ENCODE measurements around the gene DNALI1. TPM values are rescaled to one million over a fixed set of nuclear protein-coding genes. Genes with fewer than 3 reads are reported as not detected.

DNALI1 gene
- total RNA-seq, 1 experiment from 2014 or later: not detected

DNA sequence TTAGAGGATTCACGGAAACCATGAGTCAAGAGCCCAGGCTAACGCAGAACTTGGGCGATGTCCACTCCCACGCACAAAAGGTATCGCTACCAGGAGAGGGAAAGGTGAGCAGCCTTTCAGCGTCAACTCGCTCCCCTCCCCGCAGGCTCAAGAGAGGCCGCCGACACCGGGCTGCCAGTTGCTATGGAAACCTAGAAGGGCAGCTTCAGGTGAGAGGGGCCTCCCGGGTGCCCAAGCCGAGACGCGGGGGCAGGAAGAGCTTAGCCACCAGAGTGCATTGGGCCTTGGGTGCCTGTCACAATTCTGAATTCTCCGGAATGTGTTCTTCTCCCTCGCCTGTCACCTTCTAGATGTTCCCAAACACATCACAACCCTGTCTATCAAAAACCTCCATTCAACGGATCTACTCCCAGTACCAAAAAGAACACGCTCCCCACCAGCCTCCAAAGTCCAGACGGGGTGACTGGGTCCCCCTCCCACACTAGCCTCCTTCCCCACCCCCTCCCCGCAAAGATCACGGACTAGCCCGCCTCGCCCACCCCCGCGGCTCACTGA is 42.9 kb upstream of the DNALI1 start:
- no TSS peak for BruUV-seq (replicated peaks)
- Histone ChIP-seq H3K4me1 (ENCODE audit: insufficient read depth, low read length) (peaks cover 19% of the 10 kb centered on the region), H3K9ac (ENCODE audit: low read length) (peak overlapping the region; percentile 80), H3F3A (ENCODE audit: low read length, unreplicated experiment) (peaks cover 4% of the 10 kb centered on the region), H3K9me3 (ENCODE audit: low read length) (no peaks in the 10 kb centered on the region), H3K27ac (ENCODE audit: low read length) (peak overlapping the region; percentile 76; the same call in 1 of the 2 replicates), H4K20me1 (ENCODE audit: low read length) (0 out of 2 replicates have a peak, but pooled peaks cover 7% of the 10 kb centered on the region), H3K27me3 (ENCODE audit: low read length) (no peaks in the 10 kb centered on the region), H3K4me3 (ENCODE audit: low read length) (peak overlapping the region; percentile 79), H3K4me2 (ENCODE audit: low read length) (peak overlapping the region; percentile 93), H2AFZ (ENCODE audit: low read length) (peak overlapping the region; percentile 76), H3K79me2 (ENCODE audit: low read length) (peaks cover 38% of the 10 kb centered on the region), H3K9me2 (replicated peaks; ENCODE audit: low read length) (no peaks in the 10 kb centered on the region), H3K36me3 (ENCODE audit: low read depth, low read length) (peaks cover 9% of the 10 kb centered on the region)
- POLR2A ChIA-PET (ENCODE audit: unreplicated experiment): interaction anchor here (0.6 to 0.7 kb wide), 2 partner anchors 15 to 177 kb away, joined by 8 to 25 read pairs; a partner anchor contains a TSS
- intact Hi-C loops (cut with micrococcal nuclease): loop anchor here (1.0 to 2.0 kb wide), 3 partner anchors 15 to 35 kb away; no protein-coding TSS in a partner anchor
- CTCF ChIA-PET: interaction anchor here (0.6 to 1.7 kb wide), 3 partner anchors 27 to 226 kb away, joined by 4 to 10 read pairs (median 4); partner anchors contain the start of gene SNIP1
- DNase-seq (peak; percentile 32), ATAC-seq (peak; percentile 15)
- TF ChIP-seq EZH2phosphoT487 (IDR thresholded peaks at IDR 0.05; ENCODE audit: borderline replicate concordance, low read length) (no peak), EZH2 (IDR thresholded peaks at IDR 0.05; ENCODE audit: low read length, unreplicated experiment) (no peak)
- TF ChIP-seq, protein P1, sequence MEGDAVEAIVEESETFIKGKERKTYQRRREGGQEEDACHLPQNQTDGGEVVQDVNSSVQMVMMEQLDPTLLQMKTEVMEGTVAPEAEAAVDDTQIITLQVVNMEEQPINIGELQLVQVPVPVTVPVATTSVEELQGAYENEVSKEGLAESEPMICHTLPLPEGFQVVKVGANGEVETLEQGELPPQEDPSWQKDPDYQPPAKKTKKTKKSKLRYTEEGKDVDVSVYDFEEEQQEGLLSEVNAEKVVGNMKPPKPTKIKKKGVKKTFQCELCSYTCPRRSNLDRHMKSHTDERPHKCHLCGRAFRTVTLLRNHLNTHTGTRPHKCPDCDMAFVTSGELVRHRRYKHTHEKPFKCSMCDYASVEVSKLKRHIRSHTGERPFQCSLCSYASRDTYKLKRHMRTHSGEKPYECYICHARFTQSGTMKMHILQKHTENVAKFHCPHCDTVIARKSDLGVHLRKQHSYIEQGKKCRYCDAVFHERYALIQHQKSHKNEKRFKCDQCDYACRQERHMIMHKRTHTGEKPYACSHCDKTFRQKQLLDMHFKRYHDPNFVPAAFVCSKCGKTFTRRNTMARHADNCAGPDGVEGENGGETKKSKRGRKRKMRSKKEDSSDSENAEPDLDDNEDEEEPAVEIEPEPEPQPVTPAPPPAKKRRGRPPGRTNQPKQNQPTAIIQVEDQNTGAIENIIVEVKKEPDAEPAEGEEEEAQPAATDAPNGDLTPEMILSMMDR (conservative IDR thresholded peaks at IDR 0.05; ENCODE audit: low read depth, low read length): no peak

DNA sequence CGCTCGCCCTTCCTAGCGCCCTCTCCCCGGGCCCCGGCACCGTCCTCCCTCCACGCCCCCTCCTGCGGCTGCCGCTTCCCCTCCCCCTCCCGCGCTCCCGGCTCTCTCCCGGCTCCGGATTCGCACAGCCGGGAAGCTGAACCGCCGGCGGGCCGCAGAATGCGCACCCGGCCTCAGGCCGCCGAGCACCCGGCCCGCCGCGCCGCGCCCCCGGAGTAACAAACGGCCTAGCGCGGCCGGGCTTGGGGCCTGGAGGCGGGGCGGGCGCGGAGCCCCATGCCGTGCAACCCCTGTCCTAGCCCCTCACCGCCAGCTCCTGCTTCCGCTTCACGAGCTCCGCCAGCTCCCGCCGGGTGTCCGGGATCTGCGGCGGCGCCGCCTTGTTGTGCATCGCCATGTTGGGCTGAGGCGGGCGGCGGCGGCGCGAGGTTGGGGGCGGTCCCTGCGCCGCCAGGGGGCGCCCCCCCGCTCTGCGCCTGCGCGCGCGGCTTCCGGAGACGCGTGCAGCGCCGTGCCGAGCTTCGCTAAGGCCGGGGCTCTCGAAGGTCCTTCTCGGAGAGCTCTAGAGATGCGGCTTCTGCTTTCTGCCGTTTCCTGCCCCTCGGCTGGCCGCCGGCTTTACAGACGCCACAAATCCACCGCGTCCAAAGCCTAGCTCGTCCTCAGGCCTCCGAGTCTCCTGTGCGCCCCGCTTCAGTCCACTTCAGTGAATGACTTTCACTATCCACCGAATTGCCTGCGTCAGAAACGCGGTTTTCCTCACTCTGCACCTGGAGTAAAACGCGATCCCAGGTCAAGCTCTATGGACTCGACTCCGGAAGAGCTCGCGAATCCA is 42.2 kb upstream of the DNALI1 start, which contains the start of gene MEAF6:
Gene MEAF6, minus strand, starts transcription at position 417 of the 835 bp plus-strand sequence. Its CDS starts 20 bp downstream, at position 397.
- ChIA-PET POLR2A (ENCODE audit: unreplicated experiment) (interaction anchor here (0.5 to 0.7 kb wide), 6 partner anchors 15 to 919 kb away, joined by 3 to 25 read pairs (median 6); a partner anchor contains a TSS), CTCF (interaction anchor here (0.6 to 1.7 kb wide), 5 partner anchors 15 to 225 kb away, joined by 3 to 10 read pairs (median 4); partner anchors contain the start of gene SNIP1)
- BruUV-seq (replicated peaks): no TSS peak
- Histone ChIP-seq H4K20me1 (ENCODE audit: low read length) (0 out of 2 replicates have a peak, but pooled peaks cover 5% of the 10 kb centered on the region), H3K36me3 (ENCODE audit: low read depth, low read length) (peaks cover 5% of the 10 kb centered on the region; the same call in 1 of the 2 replicates), H3K27ac (ENCODE audit: low read length) (peak within 1 kb of the TSS; percentile 76), H3K9me3 (ENCODE audit: low read length) (no peaks in the 10 kb centered on the region), H3K4me3 (ENCODE audit: low read length) (peak within 1 kb of the TSS; percentile 79), H3F3A (ENCODE audit: low read length, unreplicated experiment) (no peaks in the 10 kb centered on the region), H3K4me2 (ENCODE audit: low read length) (peak within 1 kb of the TSS; percentile 93), H2AFZ (ENCODE audit: low read length) (peak within 1 kb of the TSS; percentile 76), H3K27me3 (ENCODE audit: low read length) (no peaks in the 10 kb centered on the region), H3K9ac (ENCODE audit: low read length) (peak within 1 kb of the TSS; percentile 80), H3K4me1 (ENCODE audit: insufficient read depth, low read length) (peaks cover 19% of the 10 kb centered on the region), H3K79me2 (ENCODE audit: low read length) (peaks cover 35% of the 10 kb centered on the region), H3K9me2 (replicated peaks; ENCODE audit: low read length) (no peaks in the 10 kb centered on the region)
- TF ChIP-seq, protein P1 (conservative IDR thresholded peaks at IDR 0.05; ENCODE audit: low read depth, low read length): peak; percentile 71
- TF ChIP-seq EZH2 (IDR thresholded peaks at IDR 0.05; ENCODE audit: low read length, unreplicated experiment): no peak
- DNase-seq (peak; percentile 88), ATAC-seq (peak; percentile 94)
- intact Hi-C loops (cut with micrococcal nuclease): loop anchor here (2.0 kb wide), 2 partner anchors 20 to 36 kb away; no protein-coding TSS in a partner anchor
